ENCODE data around the gene ADORA3.

GRCh38 chr1:111515291-111516004 lies 12.0 kb upstream of the ADORA3 start:
- TF ChIP-seq EZH2 (IDR thresholded peaks at IDR 0.05; ENCODE audit: low read depth, low read length, severe bottlenecking), result no peak
- no peak for TF ChIP-seq EP300 (IDR thresholded peaks at IDR 0.05; ENCODE audit: borderline replicate concordance in 1 of 2, low read depth in 2 of 2, low read length in 2 of 2)
- TF ChIP-seq CREB1 (IDR thresholded peaks at IDR 0.05), result no peak
- no peak for TF ChIP-seq CTCF (IDR thresholded peaks at IDR 0.05; ENCODE audit: control extremely low read depth in 1 of 3, insufficient read depth in 1 of 3, low read depth in 1 of 3, low read length in 3 of 3)

Measured in H1 (cell line).